ENCODE results near the gene EIF2S2.

GRCh38 chr20:34127792-34128191 is 15.7 kb upstream of the EIF2S2 start:
- TF ChIP-seq, protein P1, sequence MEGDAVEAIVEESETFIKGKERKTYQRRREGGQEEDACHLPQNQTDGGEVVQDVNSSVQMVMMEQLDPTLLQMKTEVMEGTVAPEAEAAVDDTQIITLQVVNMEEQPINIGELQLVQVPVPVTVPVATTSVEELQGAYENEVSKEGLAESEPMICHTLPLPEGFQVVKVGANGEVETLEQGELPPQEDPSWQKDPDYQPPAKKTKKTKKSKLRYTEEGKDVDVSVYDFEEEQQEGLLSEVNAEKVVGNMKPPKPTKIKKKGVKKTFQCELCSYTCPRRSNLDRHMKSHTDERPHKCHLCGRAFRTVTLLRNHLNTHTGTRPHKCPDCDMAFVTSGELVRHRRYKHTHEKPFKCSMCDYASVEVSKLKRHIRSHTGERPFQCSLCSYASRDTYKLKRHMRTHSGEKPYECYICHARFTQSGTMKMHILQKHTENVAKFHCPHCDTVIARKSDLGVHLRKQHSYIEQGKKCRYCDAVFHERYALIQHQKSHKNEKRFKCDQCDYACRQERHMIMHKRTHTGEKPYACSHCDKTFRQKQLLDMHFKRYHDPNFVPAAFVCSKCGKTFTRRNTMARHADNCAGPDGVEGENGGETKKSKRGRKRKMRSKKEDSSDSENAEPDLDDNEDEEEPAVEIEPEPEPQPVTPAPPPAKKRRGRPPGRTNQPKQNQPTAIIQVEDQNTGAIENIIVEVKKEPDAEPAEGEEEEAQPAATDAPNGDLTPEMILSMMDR (IDR thresholded peaks at IDR 0.05): no peak
- TF ChIP-seq MAX (CRISPR knock-in tag; IDR thresholded peaks at IDR 0.05) (no peak), ATF2 (CRISPR knock-in tag; IDR thresholded peaks at IDR 0.05; ENCODE audit: borderline replicate concordance, low read depth) (no peak), ARID4B (CRISPR knock-in tag; IDR thresholded peaks at IDR 0.05; ENCODE audit: borderline replicate concordance) (no peak), TEAD1 (CRISPR knock-in tag; IDR thresholded peaks at IDR 0.05) (no peak), TP53 (CRISPR knock-in tag; IDR thresholded peaks at IDR 0.05) (no peak), E2F4 (CRISPR knock-in tag; IDR thresholded peaks at IDR 0.05; ENCODE audit: borderline replicate concordance, low read depth) (no peak), NFYB (CRISPR knock-in tag; conservative IDR thresholded peaks at IDR 0.05; ENCODE audit: low read depth) (no peak), NR3C1 (CRISPR knock-in tag; conservative IDR thresholded peaks at IDR 0.05; ENCODE audit: low read depth) (no peak)
- TF ChIP-seq, protein P2, sequence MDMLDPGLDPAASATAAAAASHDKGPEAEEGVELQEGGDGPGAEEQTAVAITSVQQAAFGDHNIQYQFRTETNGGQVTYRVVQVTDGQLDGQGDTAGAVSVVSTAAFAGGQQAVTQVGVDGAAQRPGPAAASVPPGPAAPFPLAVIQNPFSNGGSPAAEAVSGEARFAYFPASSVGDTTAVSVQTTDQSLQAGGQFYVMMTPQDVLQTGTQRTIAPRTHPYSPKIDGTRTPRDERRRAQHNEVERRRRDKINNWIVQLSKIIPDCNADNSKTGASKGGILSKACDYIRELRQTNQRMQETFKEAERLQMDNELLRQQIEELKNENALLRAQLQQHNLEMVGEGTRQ (CRISPR knock-in tag; IDR thresholded peaks at IDR 0.05): no peak
- TF ChIP-seq, protein P3, sequence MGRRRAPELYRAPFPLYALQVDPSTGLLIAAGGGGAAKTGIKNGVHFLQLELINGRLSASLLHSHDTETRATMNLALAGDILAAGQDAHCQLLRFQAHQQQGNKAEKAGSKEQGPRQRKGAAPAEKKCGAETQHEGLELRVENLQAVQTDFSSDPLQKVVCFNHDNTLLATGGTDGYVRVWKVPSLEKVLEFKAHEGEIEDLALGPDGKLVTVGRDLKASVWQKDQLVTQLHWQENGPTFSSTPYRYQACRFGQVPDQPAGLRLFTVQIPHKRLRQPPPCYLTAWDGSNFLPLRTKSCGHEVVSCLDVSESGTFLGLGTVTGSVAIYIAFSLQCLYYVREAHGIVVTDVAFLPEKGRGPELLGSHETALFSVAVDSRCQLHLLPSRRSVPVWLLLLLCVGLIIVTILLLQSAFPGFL (CRISPR knock-in tag; IDR thresholded peaks at IDR 0.05; ENCODE audit: borderline replicate concordance): no peak

Data from WTC11 (cell line).